Loucy (cell line): ENCODE results near the gene ADARB1.

ENCODE experiments used
- H2AFZ ChIP-seq: fragments of 200-600 bp; sonication (generic); 2 replicates; pipeline ENCODE4 v1.6.0; 2016; ENCODE audit warnings: antibody characterized with exemption, mild to moderate bottlenecking, low read length, moderate library complexity
- H3F3A ChIP-seq: fragments of 200-600 bp; 2 replicates; pipeline ENCODE4 v1.6.0; 2016; ENCODE audit warnings: antibody characterized with exemption, low read depth, mild to moderate bottlenecking
- H3K27me3 ChIP-seq: fragments of 200-600 bp; sonication (generic); 2 replicates; pipeline ENCODE4 v1.6.1; 2014; ENCODE audit warnings: low read length, mild to moderate bottlenecking; ENCODE audit not compliant: insufficient read depth, poor library complexity, severe bottlenecking
- H3K36me3 ChIP-seq: fragments of 200-600 bp; sonication (generic); 2 replicates; pipeline ENCODE4 v1.6.1; 2016; ENCODE audit warnings: low read length; ENCODE audit not compliant: insufficient read depth
- H3K4me1 ChIP-seq: fragments of 200-600 bp; sonication (generic); 2 replicates; pipeline ENCODE4 v1.5.1; 2014; ENCODE audit warnings: low read length, mild to moderate bottlenecking; ENCODE audit not compliant: insufficient read depth, poor library complexity, severe bottlenecking
- H3K4me2 ChIP-seq: fragments of 200-600 bp; sonication (generic); 2 replicates; pipeline ENCODE4 v1.6.0; 2014; ENCODE audit warnings: antibody characterized with exemption, low read length, low read depth, mild to moderate bottlenecking; ENCODE audit not compliant: poor library complexity, severe bottlenecking
- H3K4me3 ChIP-seq: fragments of 200-600 bp; sonication (generic); 2 replicates; pipeline ENCODE4 v1.5.1; 2014; ENCODE audit warnings: low read length, mild to moderate bottlenecking, mixed read lengths; ENCODE audit not compliant: poor library complexity, severe bottlenecking
- H3K79me2 ChIP-seq: fragments of 200-600 bp; sonication (generic); 2 replicates; pipeline ENCODE4 v1.6.1; 2014; ENCODE audit warnings: low read length; ENCODE audit not compliant: insufficient read depth
- H3K9ac ChIP-seq: fragments of 200-600 bp; sonication (generic); 2 replicates; pipeline ENCODE4 v1.6.0; 2014; ENCODE audit warnings: mild to moderate bottlenecking, low read depth, low read length, moderate library complexity; ENCODE audit not compliant: poor library complexity, severe bottlenecking
- H3K9me2 ChIP-seq: fragments of 200-600 bp; sonication (generic); replicated peaks from 2 replicates; pipeline ENCODE4 v1.6.1; 2016; ENCODE audit warnings: low read depth, low read length, mixed read lengths
- H3K9me3 ChIP-seq: fragments of 200-600 bp; sonication (generic); 2 replicates; pipeline ENCODE4 v1.6.1; 2014; ENCODE audit warnings: mild to moderate bottlenecking, antibody characterized with exemption, low read length, low read depth; ENCODE audit not compliant: insufficient read depth
- H4K20me1 ChIP-seq: fragments of 200-600 bp; sonication (generic); 2 replicates; pipeline ENCODE4 v1.6.0; 2014; ENCODE audit warnings: antibody characterized with exemption, low read length, mild to moderate bottlenecking; ENCODE audit not compliant: insufficient read depth, poor library complexity, severe bottlenecking
- EZH2phosphoT487 ChIP-seq: fragments of 200-600 bp; IDR thresholded peaks from 2 replicates; pipeline ENCODE4 v1.6.1; 2018; ENCODE audit warnings: antibody characterized with exemption, mild to moderate bottlenecking, moderate library complexity, borderline replicate concordance
- TF ChIP-seq, protein P1 (sequence below): fragments of 200-600 bp; sonication (generic); conservative IDR thresholded peaks from 2 replicates; pipeline ENCODE4 v1.5.1; 2014; ENCODE audit warnings: mild to moderate bottlenecking, antibody characterized with exemption, low read length

ADARB1 gene

DNA sequence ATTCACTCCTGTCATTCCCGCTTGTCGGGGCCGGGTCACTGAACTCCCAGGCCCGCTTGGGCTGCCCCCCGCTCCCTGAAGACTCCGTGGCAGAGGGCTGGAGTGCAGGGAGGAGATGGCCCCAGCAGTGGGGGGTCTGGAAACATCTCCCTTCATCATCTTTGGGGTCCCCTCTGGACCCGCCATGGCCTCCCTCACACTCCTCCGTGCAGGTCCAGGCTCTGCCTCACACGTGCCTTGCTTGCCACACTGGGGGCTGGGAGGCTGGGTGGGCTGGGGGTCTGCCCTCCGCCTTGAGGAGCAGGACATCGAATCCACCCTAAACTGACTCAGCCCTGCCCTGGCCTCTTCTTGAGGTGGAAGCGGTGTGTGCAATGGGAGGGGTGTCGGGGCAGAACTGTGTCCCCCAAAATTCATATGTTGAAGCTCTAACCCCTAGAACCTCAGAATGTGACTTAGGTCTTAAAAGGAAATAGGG lies 178.1 kb downstream of the ADARB1 start:
- Histone ChIP-seq H3K27me3 (no peaks in the 10 kb centered on the region), H3K4me2 (no peak overlapping the region), H3F3A (no peaks in the 10 kb centered on the region), H2AFZ (no peak overlapping the region), H3K9me2 (no peaks in the 10 kb centered on the region), H3K79me2 (no peaks in the 10 kb centered on the region), H3K4me1 (peaks cover 13% of the 10 kb centered on the region), H4K20me1 (no peaks in the 10 kb centered on the region), H3K9me3 (no peaks in the 10 kb centered on the region), H3K4me3 (no peak overlapping the region), H3K9ac (no peak overlapping the region), H3K36me3 (no peaks in the 10 kb centered on the region)
- TF ChIP-seq, protein P1, sequence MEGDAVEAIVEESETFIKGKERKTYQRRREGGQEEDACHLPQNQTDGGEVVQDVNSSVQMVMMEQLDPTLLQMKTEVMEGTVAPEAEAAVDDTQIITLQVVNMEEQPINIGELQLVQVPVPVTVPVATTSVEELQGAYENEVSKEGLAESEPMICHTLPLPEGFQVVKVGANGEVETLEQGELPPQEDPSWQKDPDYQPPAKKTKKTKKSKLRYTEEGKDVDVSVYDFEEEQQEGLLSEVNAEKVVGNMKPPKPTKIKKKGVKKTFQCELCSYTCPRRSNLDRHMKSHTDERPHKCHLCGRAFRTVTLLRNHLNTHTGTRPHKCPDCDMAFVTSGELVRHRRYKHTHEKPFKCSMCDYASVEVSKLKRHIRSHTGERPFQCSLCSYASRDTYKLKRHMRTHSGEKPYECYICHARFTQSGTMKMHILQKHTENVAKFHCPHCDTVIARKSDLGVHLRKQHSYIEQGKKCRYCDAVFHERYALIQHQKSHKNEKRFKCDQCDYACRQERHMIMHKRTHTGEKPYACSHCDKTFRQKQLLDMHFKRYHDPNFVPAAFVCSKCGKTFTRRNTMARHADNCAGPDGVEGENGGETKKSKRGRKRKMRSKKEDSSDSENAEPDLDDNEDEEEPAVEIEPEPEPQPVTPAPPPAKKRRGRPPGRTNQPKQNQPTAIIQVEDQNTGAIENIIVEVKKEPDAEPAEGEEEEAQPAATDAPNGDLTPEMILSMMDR: no peak
- TF ChIP-seq EZH2phosphoT487: no peak

DNA sequence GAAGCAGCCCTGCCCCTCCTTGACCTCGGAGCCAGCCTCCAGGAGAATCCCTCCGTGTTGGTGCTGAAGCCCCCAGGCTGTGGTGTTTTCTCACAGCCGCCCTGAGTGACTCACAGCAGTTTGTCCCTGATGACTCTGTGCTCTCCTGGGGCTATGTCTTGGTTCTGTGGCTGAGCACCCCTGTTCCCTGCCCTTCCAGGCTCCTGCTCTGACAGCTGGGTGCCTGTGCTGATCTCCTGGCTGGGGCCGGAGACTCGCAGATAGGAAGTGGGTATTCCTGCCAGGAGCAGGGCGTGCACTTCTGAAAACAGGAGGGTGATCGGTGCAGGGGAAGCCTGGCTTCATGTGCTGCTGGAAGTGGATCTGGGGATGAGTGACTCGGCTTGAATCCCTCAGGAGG lies 178.8 kb downstream of the ADARB1 start:
- no peak for TF ChIP-seq EZH2phosphoT487
- TF ChIP-seq, protein P1: no peak
- H3K9ac ChIP-seq: no peak overlapping the region
- H4K20me1 ChIP-seq: no peaks in the 10 kb centered on the region
- H3K36me3 ChIP-seq: no peaks in the 10 kb centered on the region
- no peaks in the 10 kb centered on the region for H3K9me2 ChIP-seq
- no peaks in the 10 kb centered on the region for H3K27me3 ChIP-seq
- H3K4me1 ChIP-seq: peaks cover 15% of the 10 kb centered on the region
- H3K4me3 ChIP-seq: no peak overlapping the region
- no peaks in the 10 kb centered on the region for H3F3A ChIP-seq
- H3K79me2 ChIP-seq: no peaks in the 10 kb centered on the region
- H3K9me3 ChIP-seq: no peaks in the 10 kb centered on the region
- H2AFZ ChIP-seq: no peak overlapping the region
- no peak overlapping the region for H3K4me2 ChIP-seq

DNA sequence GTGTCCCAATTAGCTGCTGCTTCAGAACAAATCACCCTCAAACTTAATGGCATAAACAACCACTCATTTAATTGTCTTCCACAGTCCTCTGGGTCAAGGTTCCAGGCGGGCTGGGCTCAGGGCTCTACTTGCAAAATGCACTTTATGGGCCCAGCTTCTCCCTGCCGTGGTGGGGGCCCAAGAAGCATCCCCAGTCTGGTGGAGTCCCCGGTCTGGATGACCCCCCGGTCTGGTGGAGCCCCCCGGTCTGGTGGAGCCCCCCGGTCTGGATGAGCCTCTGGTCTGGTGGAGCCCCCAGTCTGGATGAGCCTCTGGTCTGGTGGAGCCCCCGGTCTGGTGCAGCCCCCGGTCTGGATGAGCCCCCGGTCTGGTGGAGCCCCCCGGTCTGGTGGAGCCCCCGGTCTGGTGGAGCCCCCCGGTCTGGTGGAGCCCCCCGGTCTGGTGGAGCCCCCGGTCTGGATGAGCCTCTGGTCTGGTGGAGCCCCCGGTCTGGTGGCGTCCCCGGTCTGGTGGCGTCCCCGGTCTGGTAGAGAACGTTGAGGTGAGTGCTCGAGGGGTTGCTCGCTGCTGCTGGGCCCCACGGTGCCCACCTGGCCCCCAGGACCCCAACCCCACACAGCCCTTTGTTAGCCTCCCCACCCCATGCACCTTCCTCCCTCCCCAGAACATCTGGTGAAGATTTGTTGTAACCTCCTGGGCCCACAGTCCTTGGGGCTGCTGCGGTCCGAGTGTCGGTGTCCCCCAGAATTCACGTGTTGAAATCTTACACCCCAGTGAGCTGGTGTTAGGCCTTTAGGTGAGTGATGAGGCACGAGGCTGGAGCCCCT lies 179.5 kb downstream of the ADARB1 start:
- Histone ChIP-seq H3K4me3 (no peak overlapping the region), H3K4me1 (peaks cover 15% of the 10 kb centered on the region), H3K9me3 (no peaks in the 10 kb centered on the region), H3F3A (no peaks in the 10 kb centered on the region), H3K79me2 (no peaks in the 10 kb centered on the region), H2AFZ (no peak overlapping the region), H4K20me1 (no peaks in the 10 kb centered on the region), H3K9me2 (no peaks in the 10 kb centered on the region), H3K36me3 (no peaks in the 10 kb centered on the region), H3K4me2 (no peak overlapping the region), H3K9ac (no peak overlapping the region), H3K27me3 (no peaks in the 10 kb centered on the region)
- TF ChIP-seq, protein P1: no peak
- TF ChIP-seq EZH2phosphoT487: no peak
